Testis (tissue), 2 donors: ENCODE measurements around the gene SLC41A3.

Source experiments
- CTCF ChIP-seq, 3 experiments: fragments of 450-650 bp in 2 of 3; fragments of 200-600 bp in 1 of 3; sonication (generic) in 1 of 3; IDR thresholded peaks; one replicate each; pipeline ENCODE4 v1.5.1; 2016 to 2019; ENCODE audit warnings: antibody characterized with exemption in 3 of 3, mild to moderate bottlenecking in 2 of 3, moderate library complexity in 1 of 3
- POLR2A ChIP-seq: fragments of 450-650 bp; IDR thresholded peaks from one replicate; pipeline ENCODE4 v1.6.1; 2017; ENCODE audit warnings: antibody characterized with exemption, mild to moderate bottlenecking, moderate library complexity

- TF ChIP-seq POLR2A (no peak), CTCF (IDR thresholded peaks at IDR 0.05) (no peak)
Measured at GRCh38 chr3:126126811-126127431, 43.0 kb upstream of the SLC41A3 start.
